ENCODE measurements around the gene USP7.
"Not testable (repeated sequence)": the region's sequence is repeated elsewhere in the genome, so short reads cannot be mapped to it uniquely, and the experiment has no call there.

USP7 gene

DNA sequence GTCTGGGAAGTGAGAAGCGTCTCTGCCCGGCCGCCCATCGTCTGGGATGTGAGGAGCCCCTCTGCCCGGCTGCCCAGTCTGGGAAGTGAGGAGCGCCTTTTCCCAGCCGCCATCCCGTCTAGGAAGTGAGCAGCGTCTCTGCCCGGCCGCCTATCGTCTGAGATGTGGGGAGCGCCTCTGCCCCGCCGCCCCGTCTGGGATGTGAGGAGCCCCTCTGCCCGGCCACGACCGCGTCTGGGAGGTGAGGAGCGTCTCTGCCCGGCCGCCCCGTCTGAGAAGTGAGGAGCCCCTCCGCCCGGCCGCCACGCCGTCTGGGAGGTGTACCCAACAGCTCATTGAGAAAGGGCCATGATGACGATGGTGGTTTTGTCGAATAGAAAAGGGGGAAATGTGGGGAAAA is 18.2 kb upstream of the USP7 start:
- DNase-seq (ENCODE audit: low read depth, low spot score); H3K4me3 ChIP-seq (ENCODE audit: low read length): not testable (repeated sequence)

DNA sequence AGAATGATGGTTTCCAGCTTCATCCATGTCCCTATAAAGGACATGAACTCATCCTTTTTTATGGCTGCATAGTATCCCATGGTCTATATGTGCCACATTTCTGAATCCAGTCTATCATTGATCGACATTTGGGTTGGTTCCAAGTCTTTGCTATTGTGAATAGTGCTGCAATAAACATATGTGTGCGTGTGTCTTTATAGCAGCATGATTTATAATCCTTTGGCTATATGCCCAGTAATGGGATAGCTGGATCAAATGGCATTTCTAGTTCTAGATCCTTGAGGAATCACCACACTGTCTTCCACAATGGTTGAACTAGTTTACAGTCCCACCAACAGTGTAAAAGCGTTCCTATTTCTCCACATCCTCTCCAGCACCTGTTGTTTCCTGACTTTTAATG is 12.5 kb upstream of the USP7 start:
- DNase-seq (ENCODE audit: low read depth, low spot score): not testable (repeated sequence)

GRCh38 chr16:8975039-8975438 is 11.3 kb upstream of the USP7 start:
- H3K4me3 ChIP-seq (ENCODE audit: low read length): no peak overlapping the region
- no peak for DNase-seq (ENCODE audit: low read depth, low spot score)

More for the DNA sequence above, 12.5 kb upstream of the USP7 start:
- H3K4me3 ChIP-seq (ENCODE audit: low read length): not testable (repeated sequence)

DNA sequence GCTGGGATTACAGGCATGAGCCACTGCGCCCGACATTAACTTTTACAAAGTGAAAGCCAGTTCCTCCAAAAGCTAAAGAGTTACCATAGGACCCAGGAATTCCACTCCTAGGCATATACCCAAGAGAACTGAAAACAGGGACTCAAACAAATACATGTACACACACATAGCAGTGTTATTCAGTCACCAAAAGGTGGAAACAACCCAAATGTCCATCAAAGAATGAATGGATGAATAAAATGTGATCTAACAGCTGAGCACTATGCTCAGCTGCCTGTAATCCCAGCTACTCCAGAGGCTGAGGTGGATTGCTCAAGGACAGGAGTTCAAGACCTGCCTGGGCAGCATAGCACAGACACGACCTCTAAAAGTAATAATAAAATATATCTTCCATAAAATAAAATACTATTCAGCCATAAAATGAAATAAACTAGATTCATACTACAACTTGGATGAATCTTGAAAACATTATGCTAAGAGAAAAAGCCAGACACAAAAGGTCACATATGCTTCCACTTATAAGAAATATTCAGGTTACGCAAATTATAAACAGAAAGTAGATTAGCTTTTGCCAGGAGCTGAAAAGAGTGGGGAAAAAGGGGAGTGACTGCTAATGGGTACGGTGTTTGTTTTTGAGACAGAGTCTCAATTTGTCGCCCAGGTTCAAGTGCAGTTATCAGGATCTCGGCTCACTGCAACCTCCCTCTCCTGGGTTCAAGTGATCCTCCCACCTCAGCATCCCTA is 9.3 kb upstream of the USP7 start:
- no peak overlapping the region for H3K4me3 ChIP-seq (ENCODE audit: low read length)
- no peak for DNase-seq (ENCODE audit: low read depth, low spot score)

DNA sequence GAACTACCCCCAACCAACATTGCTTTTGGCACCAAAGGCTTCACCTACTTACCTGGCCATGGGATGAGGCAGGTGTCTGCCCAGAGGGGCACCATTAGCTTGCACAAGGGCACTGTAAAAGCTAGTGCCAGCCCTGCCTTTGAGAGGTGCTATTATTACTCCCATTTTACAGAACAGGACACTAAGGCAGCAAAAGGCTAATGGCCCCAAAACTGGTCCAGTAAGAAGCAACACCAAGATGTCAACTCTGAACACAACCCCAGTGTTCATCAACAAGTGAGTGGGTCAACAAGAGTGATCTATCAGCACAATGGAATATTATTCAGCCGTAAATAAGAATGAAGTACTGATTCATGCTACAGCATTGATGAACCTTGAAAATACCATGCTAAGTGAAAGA is 7.7 kb upstream of the USP7 start:
- H3K4me3 ChIP-seq (ENCODE audit: low read length): no peak overlapping the region
- DNase-seq (ENCODE audit: low read depth, low spot score): no peak

DNA sequence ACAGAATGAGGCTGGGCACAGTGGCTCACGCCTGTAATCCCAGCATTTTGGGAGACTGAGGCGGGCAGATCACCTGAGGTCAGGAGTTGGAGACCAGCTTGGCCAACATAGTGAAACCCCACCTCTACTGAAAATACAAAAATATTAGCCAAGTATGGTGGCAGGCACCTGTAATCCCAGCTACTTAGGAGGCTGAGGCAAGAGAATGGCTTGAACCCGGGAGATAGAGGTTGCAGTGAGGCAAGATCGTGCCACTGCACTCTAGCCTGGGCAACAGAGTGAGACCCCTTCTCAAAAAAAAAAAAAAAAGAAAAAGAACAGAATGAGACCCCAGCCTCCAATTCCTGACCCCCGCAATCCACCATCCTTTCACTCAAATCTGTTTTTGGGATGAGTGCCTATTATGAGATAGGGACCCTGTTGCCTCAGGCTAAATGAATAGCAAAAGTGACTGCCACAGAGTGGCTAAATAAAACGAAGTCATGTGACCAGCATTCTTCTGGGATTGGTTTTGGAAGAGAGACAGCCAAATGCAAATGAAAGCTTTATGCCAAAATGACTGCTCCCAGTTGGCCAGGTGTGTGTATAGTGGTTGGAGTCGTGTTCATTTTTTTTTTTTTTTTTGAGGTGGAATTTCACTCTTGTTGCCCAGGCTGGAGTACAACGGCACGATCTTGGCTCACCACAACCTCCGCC is 5.6 kb upstream of the USP7 start:
- not testable (repeated sequence) for H3K4me3 ChIP-seq (ENCODE audit: low read length); DNase-seq (ENCODE audit: low read depth, low spot score)

GRCh38 chr16:8968054-8968453 is 4.3 kb upstream of the USP7 start:
- not testable (repeated sequence) for H3K4me3 ChIP-seq (ENCODE audit: low read length); DNase-seq (ENCODE audit: low read depth, low spot score)

GRCh38 chr16:8967132-8967821 is 3.6 kb upstream of the USP7 start:
- no peak for DNase-seq (ENCODE audit: low read depth, low spot score)

GRCh38 chr16:8966817-8967131 is 3.1 kb upstream of the USP7 start:
- DNase-seq (ENCODE audit: low read depth, low spot score): no peak
- H3K4me3 ChIP-seq (ENCODE audit: low read length): no peak overlapping the region

More at GRCh38 chr16:8967132-8967821, 3.6 kb upstream of the USP7 start:
- no peak overlapping the region for H3K4me3 ChIP-seq (ENCODE audit: low read length)

- DNase-seq (ENCODE audit: low read depth, low spot score): no peak
- peak overlapping the region; percentile 62 for H3K4me3 ChIP-seq (ENCODE audit: low read length)
Measured at GRCh38 chr16:8964462-8964861, 756 bp upstream of the USP7 start.

- peak overlapping the region; percentile 95 for H3K4me3 ChIP-seq (ENCODE audit: low read length)
- no peak for DNase-seq (ENCODE audit: low read depth, low spot score)
Measured at GRCh38 chr16:8963010-8963820, 491 bp downstream of the USP7 start.

- peak overlapping the region; percentile 95 for H3K4me3 ChIP-seq (ENCODE audit: low read length)
- peak; percentile 74 for DNase-seq (ENCODE audit: low read depth, low spot score)
Measured at GRCh38 chr16:8962393-8963009, 1.2 kb downstream of the USP7 start.

DNA sequence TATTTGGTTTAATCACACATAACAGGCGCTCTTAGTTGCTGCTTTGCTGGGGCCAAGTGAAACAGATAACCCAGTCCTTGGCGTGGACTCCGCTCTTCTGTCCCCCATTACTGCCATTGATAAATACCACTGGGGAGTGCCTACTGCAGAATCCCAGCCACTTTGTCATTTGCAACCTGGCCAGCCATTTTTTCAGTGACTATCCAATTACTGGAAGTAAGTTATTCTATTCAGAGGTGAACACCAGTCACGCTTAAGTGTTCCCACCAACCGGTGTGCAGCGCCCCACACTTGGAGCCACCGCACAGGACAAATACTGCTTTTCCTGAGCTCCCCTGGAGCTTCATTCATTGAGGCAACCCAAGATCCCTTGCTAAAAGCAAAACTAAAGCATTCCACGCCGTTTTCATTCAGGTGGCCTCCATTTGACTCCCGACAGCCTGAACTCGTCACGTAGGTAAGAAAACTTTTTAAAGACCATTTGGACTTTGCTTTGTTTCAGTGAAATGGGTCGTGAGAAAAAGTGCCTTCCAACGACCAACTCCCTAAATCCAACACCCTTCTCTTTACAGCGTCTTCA is 1.8 kb downstream of the USP7 start:
- peak overlapping the region; percentile 95 for H3K4me3 ChIP-seq (ENCODE audit: low read length)
- DNase-seq (ENCODE audit: low read depth, low spot score): no peak

GRCh38 chr16:8960788-8961109 is 3.0 kb downstream of the USP7 start:
- DNase-seq (ENCODE audit: low read depth, low spot score): no peak
- H3K4me3 ChIP-seq (ENCODE audit: low read length): peak overlapping the region; percentile 95

DNA sequence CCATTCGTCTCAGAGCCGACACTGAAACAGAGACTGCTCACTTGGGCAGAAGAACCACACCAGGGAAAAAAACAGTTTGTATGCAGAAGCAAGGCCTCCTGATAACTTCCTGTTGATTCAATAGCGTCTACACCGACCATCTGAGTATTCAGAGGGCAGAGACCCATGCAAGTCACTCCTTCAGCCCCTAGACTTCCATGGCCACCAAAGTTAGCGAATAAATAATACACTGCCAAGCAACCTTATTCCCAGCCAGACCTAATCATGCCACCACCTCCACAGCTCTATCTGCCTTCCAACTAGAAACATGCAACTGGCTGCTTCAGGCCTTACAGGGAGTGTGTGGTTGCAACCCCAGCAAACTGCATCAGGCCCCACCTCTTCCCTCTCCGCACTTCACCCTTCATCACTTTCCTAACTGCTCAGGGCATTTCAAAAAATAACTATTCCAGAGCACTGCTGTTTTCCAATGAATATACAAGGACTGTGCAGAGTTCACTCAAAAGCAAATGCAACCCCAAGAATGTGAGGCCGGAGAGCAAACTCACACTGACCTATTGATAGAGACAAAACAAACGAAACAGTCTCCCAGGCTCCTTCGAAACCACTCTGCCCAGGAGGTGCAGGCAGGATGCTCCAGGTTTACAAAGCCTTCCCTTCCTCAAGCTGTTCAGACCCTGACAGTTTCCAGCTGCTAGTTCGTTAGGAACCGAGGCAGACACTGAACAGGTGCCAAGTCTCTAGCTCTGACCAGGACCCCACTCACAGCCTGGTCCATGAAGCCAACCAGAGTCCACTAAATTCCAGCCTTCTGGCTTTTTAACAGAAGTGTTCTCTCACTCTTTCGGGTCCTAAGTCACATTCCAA is 3.6 kb downstream of the USP7 start:
- peak overlapping the region; percentile 95 for H3K4me3 ChIP-seq (ENCODE audit: low read length)
- no peak for DNase-seq (ENCODE audit: low read depth, low spot score)

DNA sequence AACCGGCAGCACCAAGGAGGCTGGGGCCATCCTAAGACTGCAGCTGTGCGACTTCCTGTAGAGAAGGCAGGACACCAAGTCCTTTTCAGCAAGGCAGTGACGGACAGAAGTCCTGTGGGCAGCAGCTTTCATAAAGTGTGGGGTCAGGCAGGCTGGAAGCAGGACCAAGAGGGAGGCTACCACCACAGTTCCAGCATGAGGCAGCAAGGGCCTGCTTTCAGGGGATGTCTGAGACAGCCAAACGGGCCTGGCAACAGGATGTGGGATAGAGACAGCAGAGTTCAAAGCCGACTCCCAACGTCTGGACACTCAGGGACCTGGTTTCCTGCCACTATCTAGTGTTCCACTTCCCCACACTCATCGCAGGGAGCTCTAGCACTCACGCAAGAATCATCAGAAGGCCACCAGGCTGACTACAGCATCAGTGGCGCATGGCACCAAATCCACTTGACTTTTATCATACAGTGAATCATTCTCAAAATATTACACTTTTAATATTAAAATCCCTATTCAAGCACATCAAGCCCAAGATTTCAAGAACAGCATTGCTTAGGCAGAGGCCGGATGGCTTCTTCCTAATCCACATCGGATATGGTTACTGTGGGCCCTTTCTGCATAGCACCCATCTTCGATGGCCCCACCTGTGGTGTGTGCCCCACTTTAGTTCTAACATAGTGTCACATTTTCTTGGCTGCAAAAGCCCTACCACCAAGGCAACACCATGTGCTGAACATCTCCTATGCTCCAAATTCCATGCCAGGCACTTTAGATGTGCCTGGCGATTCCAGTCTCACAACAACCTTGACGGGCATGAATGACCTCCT is 5.2 kb downstream of the USP7 start:
- DNase-seq (ENCODE audit: low read depth, low spot score): peak; percentile 70
- H3K4me3 ChIP-seq (ENCODE audit: low read length): peak overlapping the region; percentile 35

- peak overlapping the region; percentile 35 for H3K4me3 ChIP-seq (ENCODE audit: low read length)
- DNase-seq (ENCODE audit: low read depth, low spot score): no peak
Measured at GRCh38 chr16:8957509-8958157, 6.1 kb downstream of the USP7 start.
